ENCODE results near the gene LHX3.

GRCh38 chr9:136204838-136205706 lies at the start of gene LHX3:
- TF ChIP-seq CTCF (IDR thresholded peaks at IDR 0.05), result no peak
- TF ChIP-seq POLR2A (IDR thresholded peaks at IDR 0.05), result no peak
